WTC11 (cell line): Measurements from ENCODE around the gene NUAK2.
A peak's percentile ranks its signal among the peaks of the same experiment; 100 is the strongest.

Experiments used
- ATF6 ChIP-seq: sonication (generic); formaldehyde crosslinking; IDR thresholded peaks from 2 replicates; pipeline ENCODE4 v1.8.1; 2023; ENCODE audit warnings: mild to moderate bottlenecking, missing genetic modification reagents
- CREB1 ChIP-seq: sonication (generic); formaldehyde crosslinking; IDR thresholded peaks from 2 replicates; pipeline ENCODE4 v1.8.0; 2023; ENCODE audit warnings: mild to moderate bottlenecking, missing genetic modification reagents
- CTCF ChIP-seq: fragments of 200-600 bp; IDR thresholded peaks from 2 replicates; pipeline ENCODE4 v1.8.0; 2022; ENCODE audit warnings: antibody characterized with exemption
- ELF4 ChIP-seq: sonication (generic); formaldehyde crosslinking; IDR thresholded peaks from 2 replicates; pipeline ENCODE4 v1.8.1; 2022; ENCODE audit warnings: low read depth, mild to moderate bottlenecking, moderate library complexity, missing genetic modification reagents
- FOXP4 ChIP-seq: sonication (generic); formaldehyde crosslinking; IDR thresholded peaks from 2 replicates; pipeline ENCODE4 v1.8.0; 2022; ENCODE audit warnings: mild to moderate bottlenecking, missing genetic modification reagents
- IRF1 ChIP-seq: sonication (generic); formaldehyde crosslinking; IDR thresholded peaks from 2 replicates; pipeline ENCODE4 v1.8.0; 2023; ENCODE audit warnings: missing genetic modification reagents
- MAX ChIP-seq: sonication (generic); formaldehyde crosslinking; IDR thresholded peaks from 2 replicates; pipeline ENCODE4 v1.8.0; 2022; ENCODE audit warnings: mild to moderate bottlenecking, missing genetic modification reagents
- MYBL2 ChIP-seq: sonication (generic); formaldehyde crosslinking; IDR thresholded peaks from 2 replicates; pipeline ENCODE4 v1.8.1; 2023; ENCODE audit warnings: mild to moderate bottlenecking, moderate library complexity, missing genetic modification reagents
- PRDM15 ChIP-seq: sonication (generic); formaldehyde crosslinking; IDR thresholded peaks from 2 replicates; pipeline ENCODE4 v1.8.0; 2022; ENCODE audit warnings: missing genetic modification reagents
- RELA ChIP-seq: sonication (generic); formaldehyde crosslinking; IDR thresholded peaks from 2 replicates; pipeline ENCODE4 v1.8.1; 2022; ENCODE audit warnings: missing genetic modification reagents, mild to moderate bottlenecking, borderline replicate concordance
- SMAD3 ChIP-seq: sonication (generic); formaldehyde crosslinking; IDR thresholded peaks from 2 replicates; pipeline ENCODE4 v1.8.0; 2022; ENCODE audit warnings: missing genetic modification reagents, mild to moderate bottlenecking, borderline replicate concordance
- USF1 ChIP-seq: sonication (generic); formaldehyde crosslinking; IDR thresholded peaks from 2 replicates; pipeline ENCODE4 v1.8.0; 2022; ENCODE audit warnings: mild to moderate bottlenecking, missing genetic modification reagents
- USF2 ChIP-seq: sonication (generic); formaldehyde crosslinking; IDR thresholded peaks from 2 replicates; pipeline ENCODE4 v1.8.1; 2023; ENCODE audit warnings: mild to moderate bottlenecking, missing genetic modification reagents, moderate library complexity
- ZSCAN18 ChIP-seq: fragments of 250-450 bp; sonication (Bioruptor Pico); IDR thresholded peaks from 2 replicates; pipeline ENCODE4 v2.1.2; 2022; ENCODE audit warnings: mild to moderate bottlenecking, moderate library complexity

GRCh38 chr1:205335692-205336091, 14.1 kb upstream of the NUAK2 start:
- TF ChIP-seq CTCF, result peak; percentile 60; the same call in 1 of the 2 replicates
- no peak for TF ChIP-seq ATF6
- TF ChIP-seq USF1, result no peak
- TF ChIP-seq ZSCAN18 (CRISPR knock-in tag), result no peak
- TF ChIP-seq MYBL2 (CRISPR knock-in tag), result no peak
- no peak for TF ChIP-seq USF2 (CRISPR knock-in tag)
- no peak for TF ChIP-seq PRDM15 (CRISPR knock-in tag)
- TF ChIP-seq IRF1, result no peak
- TF ChIP-seq CREB1, result no peak
- TF ChIP-seq SMAD3 (CRISPR knock-in tag), result no peak
- TF ChIP-seq FOXP4, result no peak
- TF ChIP-seq ELF4 (CRISPR knock-in tag), result no peak
- TF ChIP-seq MAX (CRISPR knock-in tag), result no peak
- TF ChIP-seq RELA, result no peak
